Transverse colon (tissue), 4 donors: ENCODE measurements around the gene TNNI3. TPM values are rescaled to one million over a fixed set of nuclear protein-coding genes. Genes with fewer than 3 reads are reported as not detected.

Experiments used
- DNase-seq: peaks from one replicate; pipeline ENCODE4 v3.0.0-alpha.2; 2019
- H3K27ac ChIP-seq, 4 donors: fragments of 200-600 bp; sonication (generic); 2 replicates each; pipeline ENCODE4 v1.5.1; 2016 to 2018; ENCODE audit warnings: inconsistent platforms in 4 of 4
- H3K27me3 ChIP-seq: fragments of 200-600 bp; sonication (generic); 2 replicates; pipeline ENCODE4 v1.5.1; 2017; ENCODE audit warnings: inconsistent platforms
- H3K36me3 ChIP-seq, 4 donors: fragments of 200-600 bp; sonication (generic); 2 replicates each; pipeline ENCODE4 v1.5.1; 2017 to 2019; ENCODE audit warnings: inconsistent platforms in 4 of 4
- H3K4me1 ChIP-seq, 4 donors: fragments of 200-600 bp; sonication (generic); 2 replicates each; pipeline ENCODE4 v1.5.1; 2017 to 2020; ENCODE audit warnings: inconsistent platforms in 4 of 4
- H3K4me3 ChIP-seq, 4 donors: fragments of 200-600 bp; sonication (generic); 1 replicate in 1 of 4; 2 replicates in 3 of 4; pipeline versions ENCODE4 v1.5.1 to v1.6.1; 2017 to 2019; ENCODE audit warnings: inconsistent platforms in 4 of 4
- H3K9me3 ChIP-seq, 2 donors: fragments of 200-600 bp; sonication (generic); 2 replicates each; pipeline ENCODE4 v1.5.1; 2017 to 2019; ENCODE audit warnings: inconsistent platforms in 2 of 2
- EP300 ChIP-seq: sonication (generic); formaldehyde crosslinking; IDR thresholded peaks from one replicate; pipeline ENCODE4 v1.6.1; 2017; ENCODE audit warnings: antibody characterized with exemption, low read depth
- POLR2A ChIP-seq: fragments of 450-650 bp; IDR thresholded peaks from one replicate; pipeline ENCODE4 v1.6.1; 2016; ENCODE audit warnings: antibody characterized with exemption, mild to moderate bottlenecking, moderate library complexity
- POLR2AphosphoS5 ChIP-seq, 3 donors: sonication (generic); formaldehyde crosslinking; IDR thresholded peaks; one replicate each; pipeline ENCODE4 v1.6.1; 2016; ENCODE audit warnings: antibody characterized with exemption in 3 of 3
- WGBS, 2 donors: methylation state at CpG; one replicate each; pipeline ENCODE4 v1.1.5; 2018; ENCODE audit warnings: low coverage in 1 of 2; 5-methylcytosine and 5-hydroxymethylcytosine counted together
- in situ Hi-C, 4 donors: fragments of 200-750 bp; cut with MboI; loops; one replicate each; pipeline versions ENCODE4 v1.15.0 to v1.15.1; 2017; ENCODE audit warnings: low sequenced_read_pairs in 3 of 4, low pct_ligation_motif_present in 1 of 4, low pct_unique_long_range_greater_than_20kb in 1 of 4
- intact Hi-C: fragments of 100-400 bp; cut with DNase I; formaldehyde crosslinking; loops from one replicate; pipeline ENCODE4 v1.15.1; 2023; ENCODE audit warnings: low total_unique reads
- total RNA-seq, 4 donors: library from RNA; depleted of rRNA; stranded (reverse); fragments of >200 nt; gene quantifications; one replicate each; pipeline ENCODE4 v1.1.0, GENCODE V29; 2016
- TF ChIP-seq, protein P1 (sequence below), 5 experiments: fragments of 200-600 bp in 3 of 5; fragments of 450-650 bp in 2 of 5; sonication (generic) in 3 of 5; IDR thresholded peaks; 1 replicate in 2 of 5; 2 replicates in 3 of 5; pipeline ENCODE4 v1.5.1; 2016 to 2017; ENCODE audit warnings: antibody characterized with exemption in 5 of 5, inconsistent platforms in 3 of 5, mild to moderate bottlenecking in 2 of 5, moderate library complexity in 1 of 5

TNNI3 gene
- total RNA-seq, 4 donors from 2014 or later = not detected

DNA sequence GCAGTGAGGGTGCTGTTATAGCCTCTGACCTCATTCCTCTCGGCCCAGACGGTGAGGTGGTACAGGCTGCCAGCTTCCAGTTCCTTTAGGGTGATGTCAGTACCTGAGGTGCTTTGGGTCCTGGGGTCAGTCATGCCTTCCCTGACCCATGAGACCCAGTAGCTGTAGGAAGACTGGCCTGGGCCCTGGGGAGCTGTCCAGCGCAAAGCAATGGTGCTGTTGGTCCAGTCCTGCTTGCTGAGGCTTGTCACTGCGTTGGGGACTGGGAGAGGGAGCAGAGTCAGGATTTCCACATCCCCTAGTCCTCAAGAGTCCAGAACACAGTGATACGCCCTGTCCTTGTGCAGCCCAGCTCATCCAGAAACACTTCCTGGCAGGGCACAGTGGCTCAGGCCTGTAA, 41.1 kb upstream of the TNNI3 start:
- in situ Hi-C loops (no loop called here), intact Hi-C loops (no loop called here)
- 72% methylated on average over 5 of the region's 5 CpGs; no CpG with 5 or more reads in 1 of the 2 donors for WGBS, 2 donors

DNA sequence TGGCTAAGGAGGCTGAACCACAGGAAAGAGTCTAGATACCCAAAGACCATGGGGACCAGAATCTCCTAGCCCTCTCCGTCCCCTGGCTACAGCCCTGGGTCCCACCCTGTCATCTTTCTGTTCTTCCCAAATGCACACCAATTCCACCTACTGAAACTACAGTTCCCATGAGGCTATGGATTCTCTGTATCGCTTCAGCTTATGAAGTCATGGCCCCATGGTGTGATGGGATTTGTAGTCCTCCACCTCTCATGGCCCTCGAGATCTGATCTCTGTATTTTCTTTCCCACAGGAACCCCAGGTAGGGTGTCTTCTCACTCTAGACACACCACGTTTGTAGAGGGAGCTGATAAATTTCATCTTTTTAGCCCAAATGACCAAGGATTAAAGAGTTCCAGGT, 40.0 kb upstream of the TNNI3 start:
- DNase-seq = no peak
- no peak for TF ChIP-seq EP300
- no peak for TF ChIP-seq POLR2AphosphoS5 (IDR thresholded peaks at IDR 0.05)
- no peak for TF ChIP-seq POLR2A
- TF ChIP-seq, protein P1, sequence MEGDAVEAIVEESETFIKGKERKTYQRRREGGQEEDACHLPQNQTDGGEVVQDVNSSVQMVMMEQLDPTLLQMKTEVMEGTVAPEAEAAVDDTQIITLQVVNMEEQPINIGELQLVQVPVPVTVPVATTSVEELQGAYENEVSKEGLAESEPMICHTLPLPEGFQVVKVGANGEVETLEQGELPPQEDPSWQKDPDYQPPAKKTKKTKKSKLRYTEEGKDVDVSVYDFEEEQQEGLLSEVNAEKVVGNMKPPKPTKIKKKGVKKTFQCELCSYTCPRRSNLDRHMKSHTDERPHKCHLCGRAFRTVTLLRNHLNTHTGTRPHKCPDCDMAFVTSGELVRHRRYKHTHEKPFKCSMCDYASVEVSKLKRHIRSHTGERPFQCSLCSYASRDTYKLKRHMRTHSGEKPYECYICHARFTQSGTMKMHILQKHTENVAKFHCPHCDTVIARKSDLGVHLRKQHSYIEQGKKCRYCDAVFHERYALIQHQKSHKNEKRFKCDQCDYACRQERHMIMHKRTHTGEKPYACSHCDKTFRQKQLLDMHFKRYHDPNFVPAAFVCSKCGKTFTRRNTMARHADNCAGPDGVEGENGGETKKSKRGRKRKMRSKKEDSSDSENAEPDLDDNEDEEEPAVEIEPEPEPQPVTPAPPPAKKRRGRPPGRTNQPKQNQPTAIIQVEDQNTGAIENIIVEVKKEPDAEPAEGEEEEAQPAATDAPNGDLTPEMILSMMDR (IDR thresholded peaks at IDR 0.05) = no peak
- intact Hi-C loops = no loop called here
- H3K4me1 ChIP-seq = no peaks in the 10 kb centered on the region
- no peaks in the 10 kb centered on the region for H3K9me3 ChIP-seq
- no peaks in the 10 kb centered on the region for H3K27me3 ChIP-seq
- H3K27ac ChIP-seq = no peak overlapping the region
- H3K4me3 ChIP-seq = no peak overlapping the region
- WGBS, 2 donors = 64 to 91% methylated on average over 3 to 4 of the region's 4 CpGs
- in situ Hi-C loops = no loop called here
- no peaks in the 10 kb centered on the region for H3K36me3 ChIP-seq

More for the DNA sequence above, 41.1 kb upstream of the TNNI3 start:
- Histone ChIP-seq H3K4me3 (no peak overlapping the region), H3K4me1 (no peaks in the 10 kb centered on the region), H3K27me3 (no peaks in the 10 kb centered on the region), H3K9me3 (no peaks in the 10 kb centered on the region), H3K36me3 (peaks cover 0 to 4% (median 0%) of the 10 kb centered on the region in 4 donors), H3K27ac (no peak overlapping the region)
- TF ChIP-seq EP300 = no peak
- TF ChIP-seq, protein P1 (IDR thresholded peaks at IDR 0.05) = no peak
- TF ChIP-seq POLR2AphosphoS5 (IDR thresholded peaks at IDR 0.05) = no peak
- TF ChIP-seq POLR2A = no peak
- DNase-seq = no peak

DNA sequence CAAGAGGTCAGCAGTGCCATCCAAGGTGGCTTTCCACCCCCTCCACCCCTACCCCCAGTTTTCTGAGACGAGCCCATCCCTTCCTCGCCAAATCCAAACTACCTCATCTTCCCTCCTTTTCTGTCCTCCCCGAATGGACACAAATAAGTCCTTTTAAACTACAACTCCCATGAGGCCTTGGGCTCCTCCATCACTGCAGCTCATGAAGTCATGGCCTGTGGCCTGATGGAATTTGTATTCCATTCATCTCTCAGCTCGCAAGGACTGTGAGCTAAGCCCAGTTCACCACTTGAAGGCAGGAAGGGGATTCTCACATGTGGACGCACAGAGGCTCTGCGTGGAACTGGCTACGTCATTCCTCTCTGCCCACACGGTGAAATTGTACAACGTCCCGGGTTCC, 39.3 kb upstream of the TNNI3 start:
- Histone ChIP-seq H3K36me3 (no peaks in the 10 kb centered on the region), H3K4me3 (no peak overlapping the region), H3K9me3 (no peaks in the 10 kb centered on the region), H3K27ac (no peak overlapping the region), H3K27me3 (no peaks in the 10 kb centered on the region), H3K4me1 (no peaks in the 10 kb centered on the region)
- TF ChIP-seq POLR2AphosphoS5 (IDR thresholded peaks at IDR 0.05) (no peak), POLR2A (no peak), EP300 (no peak)
- TF ChIP-seq, protein P1 (IDR thresholded peaks at IDR 0.05) = no peak
- intact Hi-C loops (no loop called here), in situ Hi-C loops (no loop called here)
- WGBS, 2 donors = 90% methylated on average over 10 of the region's 10 CpGs; no CpG with 5 or more reads in 1 of the 2 donors
- DNase-seq = no peak

DNA sequence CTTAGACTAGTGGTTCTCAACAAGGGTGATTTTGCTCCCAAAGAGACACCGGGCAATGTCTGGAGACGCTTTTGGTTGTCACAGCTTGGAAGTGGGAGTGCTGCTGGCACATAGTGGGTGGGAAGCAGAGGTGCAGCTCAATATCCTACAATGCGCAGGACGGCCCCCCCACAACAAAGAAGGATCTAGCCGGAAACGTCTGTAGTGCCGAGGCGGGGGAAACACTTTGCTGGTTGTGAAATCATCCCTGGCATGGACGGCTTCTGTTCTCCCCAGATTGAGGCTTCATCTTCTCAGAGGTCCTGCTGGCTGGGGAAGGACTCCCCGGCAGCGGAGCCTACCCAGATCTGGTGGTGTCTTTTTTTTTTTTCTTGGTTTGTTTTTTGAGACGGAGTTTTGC, 35.9 kb upstream of the TNNI3 start:
- H3K27me3 ChIP-seq = no peaks in the 10 kb centered on the region
- WGBS, 2 donors = 83% methylated on average over 12 of the region's 12 CpGs; no CpG with 5 or more reads in 1 of the 2 donors
- no peak overlapping the region for H3K27ac ChIP-seq
- H3K4me1 ChIP-seq = no peaks in the 10 kb centered on the region
- H3K4me3 ChIP-seq = no peak overlapping the region
- intact Hi-C loops (no loop called here), in situ Hi-C loops (no loop called here)
- no peaks in the 10 kb centered on the region for H3K9me3 ChIP-seq
- H3K36me3 ChIP-seq = no peaks in the 10 kb centered on the region
- no peak for DNase-seq
- TF ChIP-seq POLR2AphosphoS5 (IDR thresholded peaks at IDR 0.05) = no peak
- TF ChIP-seq EP300 = no peak
- TF ChIP-seq, protein P1 (IDR thresholded peaks at IDR 0.05) = no peak
- TF ChIP-seq POLR2A = no peak
